ENCODE results near the gene RBP3.

Gene RBP3

GRCh38 chr10:47325303-47326291 is 22.6 kb upstream of the RBP3 start:
- no peak for DNase-seq (ENCODE audit: low read depth)
- H3K4me3 ChIP-seq (ENCODE audit: low read depth, low read length), result no peak overlapping the region
- TF ChIP-seq MAX (IDR thresholded peaks at IDR 0.05; ENCODE audit: low read depth, low read length) (no peak), POLR2A (IDR thresholded peaks at IDR 0.05; ENCODE audit: extremely low read depth, insufficient read length) (no peak), CTCF (IDR thresholded peaks at IDR 0.05; ENCODE audit: low read depth, low read length) (no peak), MYC (IDR thresholded peaks at IDR 0.05; ENCODE audit: low read depth, low read length) (no peak)

GRCh38 chr10:47326306-47326926 is 21.7 kb upstream of the RBP3 start:
- TF ChIP-seq CTCF (IDR thresholded peaks at IDR 0.05; ENCODE audit: low read depth, low read length) (no peak), POLR2A (IDR thresholded peaks at IDR 0.05; ENCODE audit: extremely low read depth, insufficient read length) (no peak), MAX (IDR thresholded peaks at IDR 0.05; ENCODE audit: low read depth, low read length) (no peak), MYC (IDR thresholded peaks at IDR 0.05; ENCODE audit: low read depth, low read length) (no peak)
- H3K4me3 ChIP-seq (ENCODE audit: low read depth, low read length), result no peak overlapping the region
- DNase-seq (ENCODE audit: low read depth), result no peak

- DNase-seq (ENCODE audit: low read depth), result no peak
- no peak for TF ChIP-seq CTCF (IDR thresholded peaks at IDR 0.05; ENCODE audit: low read depth, low read length)
- no peak for TF ChIP-seq MYC (IDR thresholded peaks at IDR 0.05; ENCODE audit: low read depth, low read length)
- no peak for TF ChIP-seq MAX (IDR thresholded peaks at IDR 0.05; ENCODE audit: low read depth, low read length)
- no peak for TF ChIP-seq POLR2A (IDR thresholded peaks at IDR 0.05; ENCODE audit: extremely low read depth, insufficient read length)
- no peak overlapping the region for H3K4me3 ChIP-seq (ENCODE audit: low read depth, low read length)
These were observed 21.2 kb upstream of the RBP3 start for GRCh38 chr10:47326927-47327330.

- TF ChIP-seq MYC (IDR thresholded peaks at IDR 0.05; ENCODE audit: low read depth, low read length) (no peak), MAX (IDR thresholded peaks at IDR 0.05; ENCODE audit: low read depth, low read length) (no peak), POLR2A (IDR thresholded peaks at IDR 0.05; ENCODE audit: extremely low read depth, insufficient read length) (no peak), CTCF (IDR thresholded peaks at IDR 0.05; ENCODE audit: low read depth, low read length) (no peak)
- no peak for DNase-seq (ENCODE audit: low read depth)
- H3K4me3 ChIP-seq (ENCODE audit: low read depth, low read length), result no peak overlapping the region
These were observed 18.3 kb upstream of the RBP3 start for GRCh38 chr10:47329855-47330254.

GRCh38 chr10:47330366-47330765 is 17.8 kb upstream of the RBP3 start:
- H3K4me3 ChIP-seq (ENCODE audit: low read depth, low read length), result no peak overlapping the region
- no peak for DNase-seq (ENCODE audit: low read depth)
- TF ChIP-seq MAX (IDR thresholded peaks at IDR 0.05; ENCODE audit: low read depth, low read length) (no peak), MYC (IDR thresholded peaks at IDR 0.05; ENCODE audit: low read depth, low read length) (no peak), CTCF (IDR thresholded peaks at IDR 0.05; ENCODE audit: low read depth, low read length) (no peak), POLR2A (IDR thresholded peaks at IDR 0.05; ENCODE audit: extremely low read depth, insufficient read length) (no peak)
